ENCODE results near the gene LENG8.
A peak's percentile ranks its signal among the peaks of the same experiment; 100 is the strongest.

Gene LENG8

GRCh38 chr19:54415208-54415900 lies 33.6 kb upstream of the LENG8 start, which contains the start of gene TTYH1:
Gene TTYH1 (plus strand): TSS chr19:54415464. CDS start chr19:54415553, 89 bp downstream.
- ChIA-PET POLR2A (interaction anchor here (1.0 kb wide), 1 partner anchor 15 kb away, joined by 3 read pairs; no protein-coding TSS in a partner anchor), CTCF (interaction anchor here (0.6 to 2.7 kb wide), 7 partner anchors 15 to 301 kb away, joined by 3 to 15 read pairs (median 3); no protein-coding TSS in a partner anchor)
- H3K9me3 ChIP-seq (ENCODE audit: control insufficient read depth, insufficient read depth, low read depth, low read length), result 0 out of 2 replicates have a peak, but pooled peaks cover 2% of the 10 kb centered on the region
- no peak within 1 kb of the TSS for H3K27ac ChIP-seq (ENCODE audit: extremely low read depth, low read depth, low read length)
- no peaks in the 10 kb centered on the region for H3K36me3 ChIP-seq (ENCODE audit: control insufficient read depth in 2 of 2, insufficient read depth in 1 of 2, low read length in 2 of 2)
- peak within 1 kb of the TSS; percentile 9; the same call in 1 of the 2 replicates for H3K4me3 ChIP-seq (ENCODE audit: low read depth, low read length)
- TF ChIP-seq ZNF354C (tag by site-specific recombination; IDR thresholded peaks at IDR 0.05; ENCODE audit: borderline replicate concordance, low read depth) (no peak), ZBTB26 (tag by site-specific recombination; optimal IDR thresholded peaks at IDR 0.05) (peak; percentile 5)
- H3K4me1 ChIP-seq (ENCODE audit: control insufficient read depth, insufficient read depth, low read length), result no peaks in the 10 kb centered on the region; the same call in 1 of the 2 replicates

GRCh38 chr19:54415901-54416673 lies 32.9 kb upstream of the LENG8 start:
- no peak overlapping the region for H3K4me3 ChIP-seq (ENCODE audit: low read depth, low read length)
- no peak overlapping the region for H3K27ac ChIP-seq (ENCODE audit: extremely low read depth, low read depth, low read length)
- 0 out of 2 replicates have a peak, but pooled peaks cover 2% of the 10 kb centered on the region for H3K9me3 ChIP-seq (ENCODE audit: control insufficient read depth, insufficient read depth, low read depth, low read length)
- no peaks in the 10 kb centered on the region for H3K36me3 ChIP-seq (ENCODE audit: control insufficient read depth in 2 of 2, insufficient read depth in 1 of 2, low read length in 2 of 2)
- ChIA-PET CTCF (interaction anchor here (0.7 to 2.7 kb wide), 8 partner anchors 11 to 301 kb away, joined by 3 to 15 read pairs (median 4); no protein-coding TSS in a partner anchor), POLR2A (interaction anchor here (1.0 to 1.2 kb wide), 2 partner anchors 9 to 14 kb away, joined by 3 to 4 read pairs; no protein-coding TSS in a partner anchor)
- no peak for TF ChIP-seq ZNF658 (tag by site-specific recombination; IDR thresholded peaks at IDR 0.05)
- TF ChIP-seq ZNF26 (tag by site-specific recombination; IDR thresholded peaks at IDR 0.05), result no peak
- TF ChIP-seq ZFP69B (tag by site-specific recombination; IDR thresholded peaks at IDR 0.05), result no peak
- no peak for TF ChIP-seq HOXD13 (CRISPR knock-in tag; IDR thresholded peaks at IDR 0.05; ENCODE audit: borderline replicate concordance)
- no peak for TF ChIP-seq GFI1B (tag by site-specific recombination; IDR thresholded peaks at IDR 0.05)
- TF ChIP-seq ZNF211 (tag by site-specific recombination; IDR thresholded peaks at IDR 0.05; ENCODE audit: low read depth), result no peak
- no peak for TF ChIP-seq ZNF433 (tag by site-specific recombination; IDR thresholded peaks at IDR 0.05; ENCODE audit: low read depth)
- TF ChIP-seq ZSCAN30 (tag by site-specific recombination; IDR thresholded peaks at IDR 0.05), result no peak
- no peak for TF ChIP-seq SP7 (tag by site-specific recombination; IDR thresholded peaks at IDR 0.05)
- no peak for TF ChIP-seq ZNF23 (tag by site-specific recombination; IDR thresholded peaks at IDR 0.05; ENCODE audit: borderline replicate concordance)
- no peak for TF ChIP-seq TCF7L2 (IDR thresholded peaks at IDR 0.05; ENCODE audit: borderline replicate concordance, low read depth, low read length)
- TF ChIP-seq WT1 (tag by site-specific recombination; IDR thresholded peaks at IDR 0.05), result no peak
- no peak for TF ChIP-seq PRDM10 (tag by site-specific recombination; IDR thresholded peaks at IDR 0.05)
- TF ChIP-seq ZNF521 (tag by site-specific recombination; IDR thresholded peaks at IDR 0.05), result no peak
- H3K4me1 ChIP-seq (ENCODE audit: control insufficient read depth, insufficient read depth, low read length), result no peaks in the 10 kb centered on the region; the same call in 1 of the 2 replicates

Measured in HEK293 (cell line).